Measurements from ENCODE around the gene ATG4B. TPM values are rescaled to one million over a fixed set of nuclear protein-coding genes. Genes with fewer than 3 reads are reported as not detected.

The ATG4B gene
- total and polyA plus RNA-seq, 2 experiments from 2014 or later: 65.3 to 85.5 TPM

GRCh38 chr2:241678307-241678706, 40.8 kb downstream of the ATG4B start:
- H3K27ac ChIP-seq: no peak overlapping the region
- no peak overlapping the region for H2AFZ ChIP-seq
- H3K4me3 ChIP-seq: no peak overlapping the region
- in situ Hi-C loops (cut with MboI): no loop called here
- no peaks in the 10 kb centered on the region for H3K9me3 ChIP-seq (ENCODE audit: low read depth)
- H3K9ac ChIP-seq: no peak overlapping the region
- peaks cover 23% of the 10 kb centered on the region for H3K4me1 ChIP-seq (ENCODE audit: insufficient read depth)
- H4K20me1 ChIP-seq (ENCODE audit: insufficient read depth): no peaks in the 10 kb centered on the region
- peaks cover 3% of the 10 kb centered on the region; the same call in 1 of the 2 replicates for H3K36me3 ChIP-seq (ENCODE audit: low read depth)
- no peak for DNase-seq
- H3F3A ChIP-seq (ENCODE audit: insufficient read depth): peaks cover 39% of the 10 kb centered on the region
- no peaks in the 10 kb centered on the region for H3K27me3 ChIP-seq (replicated peaks; ENCODE audit: insufficient read depth)
- peaks cover 27% of the 10 kb centered on the region for H3K79me2 ChIP-seq (ENCODE audit: insufficient read depth)
- 85 to 86% methylated on average over 18 of the region's 18 CpGs for WGBS, 2 experiments (ENCODE audit: low coverage in 1 of 2, low lambda C conversion rate in 2 of 2, missing lambda C conversion rate in 2 of 2)
- no peak overlapping the region for H3K4me2 ChIP-seq (ENCODE audit: unreplicated experiment)
- no peaks in the 10 kb centered on the region for H3K9me2 ChIP-seq (ENCODE audit: insufficient read depth)
- TF ChIP-seq EZH2 (IDR thresholded peaks at IDR 0.05; ENCODE audit: insufficient read depth, poor library complexity, severe bottlenecking): no peak
- TF ChIP-seq EZH2phosphoT487 (IDR thresholded peaks at IDR 0.05; ENCODE audit: insufficient read depth, low read depth): no peak

DNA sequence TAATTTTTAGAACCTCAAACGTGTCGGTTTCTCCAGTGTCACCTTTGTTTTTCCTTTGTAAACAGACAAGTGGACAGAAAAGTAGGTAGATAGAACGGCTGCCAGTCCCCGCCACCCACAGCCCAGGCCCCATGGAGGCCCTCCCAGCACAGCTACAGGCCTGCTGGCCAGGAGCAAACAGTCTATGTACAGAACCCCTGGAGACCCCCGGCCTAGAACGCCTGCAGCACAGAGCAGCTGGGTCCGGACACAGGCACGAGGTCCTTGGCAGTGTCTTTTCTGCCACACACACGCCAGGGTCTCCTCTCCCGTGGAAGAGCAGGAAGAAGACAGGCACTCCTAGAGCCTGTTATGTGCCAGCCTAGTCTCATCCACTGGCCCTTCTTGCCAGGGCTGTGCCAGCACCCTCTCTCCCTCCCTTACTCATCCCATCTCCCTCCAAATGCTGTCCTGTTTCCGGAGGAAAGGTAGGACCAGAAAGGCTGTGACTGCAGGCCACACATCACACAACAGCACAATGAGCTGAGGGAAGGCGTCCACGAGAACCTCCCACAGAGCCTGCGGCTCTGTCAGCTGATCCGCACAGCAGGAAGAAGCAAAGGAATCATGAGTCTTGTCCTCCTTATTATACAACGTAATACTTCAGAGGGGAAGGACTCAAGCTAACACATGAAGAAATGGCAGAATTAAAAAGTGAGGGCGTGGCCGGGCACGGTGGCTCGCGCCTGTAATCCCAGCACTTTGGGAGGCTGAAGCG, 41.5 kb downstream of the ATG4B start:
- in situ Hi-C loops (cut with MboI): no loop called here
- Histone ChIP-seq H3K27ac (no peak overlapping the region), H4K20me1 (ENCODE audit: insufficient read depth) (no peaks in the 10 kb centered on the region), H3K79me2 (ENCODE audit: insufficient read depth) (peaks cover 33% of the 10 kb centered on the region), H3F3A (ENCODE audit: insufficient read depth) (peaks cover 43% of the 10 kb centered on the region), H3K9me2 (ENCODE audit: insufficient read depth) (no peaks in the 10 kb centered on the region), H3K27me3 (replicated peaks; ENCODE audit: insufficient read depth) (no peaks in the 10 kb centered on the region), H3K9ac (no peak overlapping the region), H3K4me3 (no peak overlapping the region), H2AFZ (no peak overlapping the region), H3K36me3 (ENCODE audit: low read depth) (peaks cover 4% of the 10 kb centered on the region), H3K4me2 (ENCODE audit: unreplicated experiment) (no peak overlapping the region), H3K9me3 (ENCODE audit: low read depth) (no peaks in the 10 kb centered on the region), H3K4me1 (ENCODE audit: insufficient read depth) (peaks cover 23% of the 10 kb centered on the region)
- WGBS, 2 experiments (ENCODE audit: low coverage in 1 of 2, low lambda C conversion rate in 2 of 2, missing lambda C conversion rate in 2 of 2): 86 to 89% methylated on average over 22 of the region's 22 CpGs
- DNase-seq: no peak
- TF ChIP-seq EZH2 (IDR thresholded peaks at IDR 0.05; ENCODE audit: insufficient read depth, poor library complexity, severe bottlenecking) (no peak), EZH2phosphoT487 (IDR thresholded peaks at IDR 0.05; ENCODE audit: insufficient read depth, low read depth) (no peak)

DNA sequence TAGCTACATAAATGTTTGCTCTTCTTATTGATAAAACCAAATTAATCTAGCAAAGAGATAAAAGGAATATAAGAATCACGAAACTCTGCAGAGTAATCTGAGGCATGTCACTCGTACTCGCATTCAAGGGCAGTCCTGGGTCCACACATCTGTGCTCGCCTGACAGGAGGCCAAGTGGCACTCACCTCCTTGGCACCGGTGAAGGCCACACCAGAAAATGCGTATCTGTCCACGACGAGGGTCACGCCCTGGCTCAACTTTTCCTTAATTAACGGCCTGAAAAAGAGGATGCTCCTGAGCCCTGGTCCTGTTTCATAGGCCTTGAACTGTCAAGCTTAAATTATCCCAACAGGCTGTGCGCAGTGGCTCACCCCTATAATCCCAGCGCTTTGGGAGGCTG, 42.6 kb downstream of the ATG4B start:
- peaks cover 44% of the 10 kb centered on the region for H3K79me2 ChIP-seq (ENCODE audit: insufficient read depth)
- H3K27me3 ChIP-seq (replicated peaks; ENCODE audit: insufficient read depth): no peaks in the 10 kb centered on the region
- H3K4me1 ChIP-seq (ENCODE audit: insufficient read depth): peaks cover 23% of the 10 kb centered on the region
- no peak for DNase-seq
- in situ Hi-C loops (cut with MboI): no loop called here
- H3K4me3 ChIP-seq: no peak overlapping the region
- no peaks in the 10 kb centered on the region for H3K9me3 ChIP-seq (ENCODE audit: low read depth)
- H4K20me1 ChIP-seq (ENCODE audit: insufficient read depth): no peaks in the 10 kb centered on the region
- H3K9me2 ChIP-seq (ENCODE audit: insufficient read depth): no peaks in the 10 kb centered on the region
- no peak overlapping the region; the same call in 1 of the 2 replicates for H3K9ac ChIP-seq
- H3K27ac ChIP-seq: peak overlapping the region; percentile 91
- peaks cover 43% of the 10 kb centered on the region for H3F3A ChIP-seq (ENCODE audit: insufficient read depth)
- 93 to 95% methylated on average over 12 of the region's 12 CpGs for WGBS, 2 experiments (ENCODE audit: low coverage in 1 of 2, low lambda C conversion rate in 2 of 2, missing lambda C conversion rate in 2 of 2)
- peaks cover 9% of the 10 kb centered on the region for H3K36me3 ChIP-seq (ENCODE audit: low read depth)
- no peak overlapping the region for H2AFZ ChIP-seq
- TF ChIP-seq EZH2 (IDR thresholded peaks at IDR 0.05; ENCODE audit: insufficient read depth, poor library complexity, severe bottlenecking) (no peak), EZH2phosphoT487 (IDR thresholded peaks at IDR 0.05; ENCODE audit: insufficient read depth, low read depth) (no peak)
- peak overlapping the region; percentile 87 for H3K4me2 ChIP-seq (ENCODE audit: unreplicated experiment)

- Histone ChIP-seq H3K79me2 (ENCODE audit: insufficient read depth) (peaks cover 54% of the 10 kb centered on the region), H3K9me3 (ENCODE audit: low read depth) (no peaks in the 10 kb centered on the region), H3K27ac (peak overlapping the region; percentile 91), H3K36me3 (ENCODE audit: low read depth) (peaks cover 9% of the 10 kb centered on the region), H4K20me1 (ENCODE audit: insufficient read depth) (no peaks in the 10 kb centered on the region), H3K9ac (peak overlapping the region; percentile 71), H3F3A (ENCODE audit: insufficient read depth) (peaks cover 43% of the 10 kb centered on the region), H2AFZ (no peak overlapping the region), H3K9me2 (ENCODE audit: insufficient read depth) (no peaks in the 10 kb centered on the region), H3K27me3 (replicated peaks; ENCODE audit: insufficient read depth) (no peaks in the 10 kb centered on the region), H3K4me1 (ENCODE audit: insufficient read depth) (peaks cover 30% of the 10 kb centered on the region), H3K4me2 (ENCODE audit: unreplicated experiment) (peak overlapping the region; percentile 87), H3K4me3 (peak overlapping the region; percentile 38)
- in situ Hi-C loops (cut with MboI): no loop called here
- TF ChIP-seq EZH2 (IDR thresholded peaks at IDR 0.05; ENCODE audit: insufficient read depth, poor library complexity, severe bottlenecking) (no peak), EZH2phosphoT487 (IDR thresholded peaks at IDR 0.05; ENCODE audit: insufficient read depth, low read depth) (no peak)
- WGBS, 2 experiments (ENCODE audit: low coverage in 1 of 2, low lambda C conversion rate in 2 of 2, missing lambda C conversion rate in 2 of 2): 11 to 14% methylated on average over 14 of the region's 14 CpGs
- peak; percentile 99 for DNase-seq
Observed at GRCh38 chr2:241680827-241681599, 43.5 kb downstream of the ATG4B start.
